Measurements from ENCODE around the gene TAS2R10. TPM values are rescaled to one million over a fixed set of nuclear protein-coding genes. Genes with fewer than 3 reads are reported as not detected.

TAS2R10 gene
- polyA plus RNA-seq, 1 donor (not counting 4 experiments of a cell fraction or from before 2014, with no cell fraction given), result 0.22 TPM

DNA sequence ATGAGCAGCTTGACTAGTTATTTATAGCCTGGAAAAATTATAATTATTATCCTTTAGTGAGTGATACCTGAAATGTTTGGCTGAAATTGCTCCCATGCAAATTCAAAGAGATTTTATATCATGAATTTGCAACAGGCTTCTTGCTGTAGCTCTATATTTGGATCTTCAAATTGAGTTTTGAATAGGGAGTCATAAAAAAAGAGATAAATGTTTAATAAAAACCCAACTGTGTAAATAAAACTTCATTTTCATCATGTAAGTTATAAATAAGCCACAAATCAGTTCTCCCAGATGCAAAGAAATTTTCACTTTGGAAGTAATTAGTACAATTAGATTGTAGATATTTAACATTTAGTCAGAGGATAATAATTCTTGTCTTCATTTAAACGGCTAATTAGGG lies 19.0 kb downstream of the TAS2R10 start, which contains the start of gene TAS2R8:
TSS of gene TAS2R8 (minus strand) at position 101 of the 400 bp plus-strand sequence. CDS start 306 bp downstream, outside the sequence.
- dilution Hi-C loops (cut with MboI; ENCODE audit: extremely low pct_ligation_motif_present, low sequenced_read_pairs), result no loop called here
- H3K9ac ChIP-seq (ENCODE audit: control insufficient read depth, extremely low read depth, insufficient read depth, low read length), result no peak within 1 kb of the TSS

DNA sequence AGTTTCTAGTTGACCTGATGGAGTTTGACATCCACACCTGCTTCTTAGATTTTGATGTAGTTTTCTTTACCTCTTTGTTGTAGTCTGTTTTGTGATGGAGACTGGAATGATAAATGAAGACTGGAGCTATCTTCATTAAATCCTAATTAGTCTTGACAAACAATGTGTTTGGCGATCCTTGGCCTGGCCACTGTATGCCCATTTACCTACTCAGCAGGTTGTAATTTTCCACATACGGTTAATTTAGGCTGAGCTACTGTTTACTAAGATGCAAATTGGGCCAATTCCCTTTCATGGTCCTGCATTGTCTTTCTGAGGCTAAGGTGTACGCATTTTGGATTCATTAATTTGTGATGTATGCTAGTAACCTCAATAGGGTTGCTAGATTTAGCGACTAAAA lies 23.6 kb downstream of the TAS2R10 start, which contains the start of gene TAS2R7:
TSS of gene TAS2R7 (minus strand) at position 41 of the 400 bp plus-strand sequence. CDS start 57 bp downstream, outside the sequence.
- Histone ChIP-seq H3K9ac (ENCODE audit: control insufficient read depth, extremely low read depth, insufficient read depth, low read length) (no peak within 1 kb of the TSS), H3K4me3 (ENCODE audit: control insufficient read depth in 2 of 3, extremely low read depth in 1 of 3, insufficient read depth in 2 of 3, low read depth in 1 of 3, low read length in 3 of 3) (no peak within 1 kb of the TSS), H3K9me1 (ENCODE audit: control insufficient read depth, extremely low read depth, insufficient read depth, low read length) (no peaks in the 10 kb centered on the region), H3K9me3 (ENCODE audit: control insufficient read depth, low read depth, low read length) (no peaks in the 10 kb centered on the region), H3K36me3 (ENCODE audit: control insufficient read depth in 2 of 2, extremely low read depth in 1 of 2, insufficient read depth in 2 of 2, low read length in 2 of 2) (no peaks in the 10 kb centered on the region), H4K20me1 (ENCODE audit: control insufficient read depth, extremely low read depth, insufficient read depth, low read length) (no peaks in the 10 kb centered on the region), H3K4me2 (ENCODE audit: control insufficient read depth, extremely low read depth, insufficient read depth, low read depth, low read length) (no peak within 1 kb of the TSS), H3K27ac (ENCODE audit: control insufficient read depth, insufficient read depth, low read length) (no peak within 1 kb of the TSS), H3K4me1 (ENCODE audit: control insufficient read depth, extremely low read depth, insufficient read depth, low read length) (no peaks in the 10 kb centered on the region), H3K79me2 (ENCODE audit: control insufficient read depth, insufficient read depth, low read length) (no peaks in the 10 kb centered on the region), H3K27me3 (ENCODE audit: control insufficient read depth, extremely low read depth, insufficient read depth, low read length) (peaks cover 4% of the 10 kb centered on the region), H2AFZ (ENCODE audit: control insufficient read depth, low read length) (no peak within 1 kb of the TSS)
- no peak for DNase-seq (ENCODE audit: low read depth, low spot score)
- no peak for FAIRE-seq
- dilution Hi-C loops (cut with MboI; ENCODE audit: extremely low pct_ligation_motif_present, low sequenced_read_pairs), result no loop called here
- TF ChIP-seq EZH2 (IDR thresholded peaks at IDR 0.05; ENCODE audit: low read length), result no peak
- TF ChIP-seq, protein P1, sequence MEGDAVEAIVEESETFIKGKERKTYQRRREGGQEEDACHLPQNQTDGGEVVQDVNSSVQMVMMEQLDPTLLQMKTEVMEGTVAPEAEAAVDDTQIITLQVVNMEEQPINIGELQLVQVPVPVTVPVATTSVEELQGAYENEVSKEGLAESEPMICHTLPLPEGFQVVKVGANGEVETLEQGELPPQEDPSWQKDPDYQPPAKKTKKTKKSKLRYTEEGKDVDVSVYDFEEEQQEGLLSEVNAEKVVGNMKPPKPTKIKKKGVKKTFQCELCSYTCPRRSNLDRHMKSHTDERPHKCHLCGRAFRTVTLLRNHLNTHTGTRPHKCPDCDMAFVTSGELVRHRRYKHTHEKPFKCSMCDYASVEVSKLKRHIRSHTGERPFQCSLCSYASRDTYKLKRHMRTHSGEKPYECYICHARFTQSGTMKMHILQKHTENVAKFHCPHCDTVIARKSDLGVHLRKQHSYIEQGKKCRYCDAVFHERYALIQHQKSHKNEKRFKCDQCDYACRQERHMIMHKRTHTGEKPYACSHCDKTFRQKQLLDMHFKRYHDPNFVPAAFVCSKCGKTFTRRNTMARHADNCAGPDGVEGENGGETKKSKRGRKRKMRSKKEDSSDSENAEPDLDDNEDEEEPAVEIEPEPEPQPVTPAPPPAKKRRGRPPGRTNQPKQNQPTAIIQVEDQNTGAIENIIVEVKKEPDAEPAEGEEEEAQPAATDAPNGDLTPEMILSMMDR (optimal IDR thresholded peaks at IDR 0.05 in 1 of 3, IDR thresholded peaks at IDR 0.05 in 1 of 3, conservative IDR thresholded peaks at IDR 0.05 in 1 of 3; ENCODE audit: extremely low read depth in 1 of 3, insufficient read depth in 2 of 3, low read length in 3 of 3), result no peak

More for the DNA sequence above, 19.0 kb downstream of the TAS2R10 start, which contains the start of gene TAS2R8:
- Histone ChIP-seq H3K4me3 (ENCODE audit: control insufficient read depth in 2 of 3, extremely low read depth in 1 of 3, insufficient read depth in 2 of 3, low read depth in 1 of 3, low read length in 3 of 3) (no peak within 1 kb of the TSS), H3K9me3 (ENCODE audit: control insufficient read depth, low read depth, low read length) (no peaks in the 10 kb centered on the region), H3K4me2 (ENCODE audit: control insufficient read depth, extremely low read depth, insufficient read depth, low read depth, low read length) (no peak within 1 kb of the TSS), H3K36me3 (ENCODE audit: control insufficient read depth in 2 of 2, extremely low read depth in 1 of 2, insufficient read depth in 2 of 2, low read length in 2 of 2) (no peaks in the 10 kb centered on the region), H3K27me3 (ENCODE audit: control insufficient read depth, extremely low read depth, insufficient read depth, low read length) (no peaks in the 10 kb centered on the region), H3K79me2 (ENCODE audit: control insufficient read depth, insufficient read depth, low read length) (no peaks in the 10 kb centered on the region), H3K27ac (ENCODE audit: control insufficient read depth, insufficient read depth, low read length) (no peak within 1 kb of the TSS), H2AFZ (ENCODE audit: control insufficient read depth, low read length) (no peak within 1 kb of the TSS), H3K4me1 (ENCODE audit: control insufficient read depth, extremely low read depth, insufficient read depth, low read length) (no peaks in the 10 kb centered on the region), H4K20me1 (ENCODE audit: control insufficient read depth, extremely low read depth, insufficient read depth, low read length) (no peaks in the 10 kb centered on the region), H3K9me1 (ENCODE audit: control insufficient read depth, extremely low read depth, insufficient read depth, low read length) (no peaks in the 10 kb centered on the region)
- DNase-seq (ENCODE audit: low read depth, low spot score) (no peak), FAIRE-seq (no peak)
- TF ChIP-seq, protein P1 (optimal IDR thresholded peaks at IDR 0.05 in 1 of 3, IDR thresholded peaks at IDR 0.05 in 1 of 3, conservative IDR thresholded peaks at IDR 0.05 in 1 of 3; ENCODE audit: extremely low read depth in 1 of 3, insufficient read depth in 2 of 3, low read length in 3 of 3), result no peak
- TF ChIP-seq EZH2 (IDR thresholded peaks at IDR 0.05; ENCODE audit: low read length), result no peak

Measured in keratinocyte (primary cell).